Gastroesophageal sphincter (tissue), 4 donors: ENCODE data around the gene PPP2R2B. TPM values are rescaled to one million over a fixed set of nuclear protein-coding genes. Genes with fewer than 3 reads are reported as not detected.

Experiments
- ATAC-seq: fragments of 150-250 bp; one replicate; pipeline ENCODE4 v1.9.1; 2016; ENCODE audit warnings: mild to moderate bottlenecking, moderate library complexity
- H3K27ac ChIP-seq, 4 donors: fragments of 200-600 bp; sonication (generic) in 3 of 4; 1 replicate in 3 of 4; 2 replicates in 1 of 4; pipeline ENCODE4 v1.5.1; 2016 to 2019
- H3K27me3 ChIP-seq: fragments of 200-600 bp; sonication (generic); one replicate; pipeline ENCODE4 v1.5.1; 2019
- H3K36me3 ChIP-seq, 2 donors: fragments of 200-600 bp; sonication (generic); one replicate each; pipeline ENCODE4 v1.5.1; 2019; ENCODE audit warnings: control low read depth in 1 of 2
- H3K4me1 ChIP-seq, 3 donors: fragments of 200-600 bp; sonication (generic); 1 replicate in 2 of 3; 2 replicates in 1 of 3; pipeline ENCODE4 v1.5.1; 2016 to 2019; ENCODE audit warnings: control low read depth in 2 of 3
- H3K4me3 ChIP-seq, 2 donors: fragments of 200-600 bp; sonication (generic); one replicate each; pipeline ENCODE4 v1.5.1; 2019; ENCODE audit warnings: mild to moderate bottlenecking in 1 of 2, moderate library complexity in 1 of 2
- H3K9me3 ChIP-seq, 3 donors: fragments of 200-600 bp; sonication (generic); one replicate each; pipeline ENCODE4 v1.5.1; 2017 to 2019; ENCODE audit warnings: control low read depth in 2 of 3
- EP300 ChIP-seq: sonication (generic); formaldehyde crosslinking; IDR thresholded peaks from one replicate; pipeline ENCODE4 v1.6.1; 2017; ENCODE audit warnings: antibody characterized with exemption, mild to moderate bottlenecking
- POLR2A ChIP-seq, 2 donors: fragments of 450-650 bp; IDR thresholded peaks; one replicate each; pipeline ENCODE4 v1.6.1; 2017; ENCODE audit warnings: antibody characterized with exemption in 2 of 2, mild to moderate bottlenecking in 2 of 2, moderate library complexity in 1 of 2
- POLR2AphosphoS5 ChIP-seq: sonication (generic); formaldehyde crosslinking; IDR thresholded peaks from one replicate; pipeline ENCODE4 v1.6.1; 2017; ENCODE audit warnings: antibody characterized with exemption
- WGBS, 2 donors: methylation state at CpG; one replicate each; pipeline ENCODE4 v1.1.5; 2018; ENCODE audit warnings: low coverage in 1 of 2; 5-methylcytosine and 5-hydroxymethylcytosine counted together
- total RNA-seq, 4 donors: library from RNA; depleted of rRNA; stranded (reverse); fragments of >200 nt; gene quantifications; one replicate each; pipeline ENCODE4 v1.1.0, GENCODE V29; 2016
- TF ChIP-seq, protein P1 (sequence below), 4 experiments: fragments of 200-600 bp in 2 of 4; fragments of 450-650 bp in 2 of 4; sonication (generic) in 1 of 4; IDR thresholded peaks; one replicate each; pipeline ENCODE4 v1.5.1; 2017 to 2019; ENCODE audit warnings: antibody characterized with exemption in 4 of 4, mild to moderate bottlenecking in 2 of 4, moderate library complexity in 2 of 4

Gene PPP2R2B
- total RNA-seq, 4 donors from 2014 or later, result 1.0 to 3.0 (median 2.3) TPM

GRCh38 chr5:146606893-146607292 lies 271.7 kb downstream of the PPP2R2B start:
- 90% methylated on average over 3 to 5 of the region's 11 CpGs for WGBS, 2 donors
- no peak for ATAC-seq

GRCh38 chr5:146600376-146600775 lies 278.2 kb downstream of the PPP2R2B start:
- no peaks in the 10 kb centered on the region for H3K27me3 ChIP-seq
- ATAC-seq, result no peak
- H3K9me3 ChIP-seq, result no peaks in the 10 kb centered on the region
- no peaks in the 10 kb centered on the region for H3K36me3 ChIP-seq
- H3K4me3 ChIP-seq, result no peak overlapping the region
- no peak overlapping the region for H3K27ac ChIP-seq
- H3K4me1 ChIP-seq, result no peaks in the 10 kb centered on the region
- TF ChIP-seq EP300, result no peak
- TF ChIP-seq POLR2AphosphoS5, result no peak
- TF ChIP-seq POLR2A (IDR thresholded peaks at IDR 0.05), result no peak
- TF ChIP-seq, protein P1, sequence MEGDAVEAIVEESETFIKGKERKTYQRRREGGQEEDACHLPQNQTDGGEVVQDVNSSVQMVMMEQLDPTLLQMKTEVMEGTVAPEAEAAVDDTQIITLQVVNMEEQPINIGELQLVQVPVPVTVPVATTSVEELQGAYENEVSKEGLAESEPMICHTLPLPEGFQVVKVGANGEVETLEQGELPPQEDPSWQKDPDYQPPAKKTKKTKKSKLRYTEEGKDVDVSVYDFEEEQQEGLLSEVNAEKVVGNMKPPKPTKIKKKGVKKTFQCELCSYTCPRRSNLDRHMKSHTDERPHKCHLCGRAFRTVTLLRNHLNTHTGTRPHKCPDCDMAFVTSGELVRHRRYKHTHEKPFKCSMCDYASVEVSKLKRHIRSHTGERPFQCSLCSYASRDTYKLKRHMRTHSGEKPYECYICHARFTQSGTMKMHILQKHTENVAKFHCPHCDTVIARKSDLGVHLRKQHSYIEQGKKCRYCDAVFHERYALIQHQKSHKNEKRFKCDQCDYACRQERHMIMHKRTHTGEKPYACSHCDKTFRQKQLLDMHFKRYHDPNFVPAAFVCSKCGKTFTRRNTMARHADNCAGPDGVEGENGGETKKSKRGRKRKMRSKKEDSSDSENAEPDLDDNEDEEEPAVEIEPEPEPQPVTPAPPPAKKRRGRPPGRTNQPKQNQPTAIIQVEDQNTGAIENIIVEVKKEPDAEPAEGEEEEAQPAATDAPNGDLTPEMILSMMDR (IDR thresholded peaks at IDR 0.05), result no peak
- 50 to 87% methylated on average over 1 to 4 of the region's 5 CpGs for WGBS, 2 donors

More at GRCh38 chr5:146606893-146607292, 271.7 kb downstream of the PPP2R2B start:
- TF ChIP-seq EP300 (no peak), POLR2AphosphoS5 (no peak), POLR2A (IDR thresholded peaks at IDR 0.05) (no peak)
- TF ChIP-seq, protein P1 (IDR thresholded peaks at IDR 0.05), result no peak
- no peaks in the 10 kb centered on the region for H3K27me3 ChIP-seq
- no peak overlapping the region for H3K27ac ChIP-seq
- H3K36me3 ChIP-seq, result no peaks in the 10 kb centered on the region
- H3K4me1 ChIP-seq, result no peaks in the 10 kb centered on the region
- no peak overlapping the region for H3K4me3 ChIP-seq
- H3K9me3 ChIP-seq, result no peaks in the 10 kb centered on the region

- Histone ChIP-seq H3K4me1 (no peaks in the 10 kb centered on the region), H3K36me3 (no peaks in the 10 kb centered on the region), H3K9me3 (no peaks in the 10 kb centered on the region), H3K4me3 (no peak overlapping the region), H3K27me3 (no peaks in the 10 kb centered on the region), H3K27ac (no peak overlapping the region)
- TF ChIP-seq, protein P1 (IDR thresholded peaks at IDR 0.05), result no peak
- TF ChIP-seq EP300, result no peak
- no peak for TF ChIP-seq POLR2AphosphoS5
- TF ChIP-seq POLR2A (IDR thresholded peaks at IDR 0.05), result no peak
- no peak for ATAC-seq
- 83 to 92% methylated on average over 1 of the region's 1 CpG for WGBS, 2 donors
These were observed 279.3 kb downstream of the PPP2R2B start for GRCh38 chr5:146599261-146599660.

DNA sequence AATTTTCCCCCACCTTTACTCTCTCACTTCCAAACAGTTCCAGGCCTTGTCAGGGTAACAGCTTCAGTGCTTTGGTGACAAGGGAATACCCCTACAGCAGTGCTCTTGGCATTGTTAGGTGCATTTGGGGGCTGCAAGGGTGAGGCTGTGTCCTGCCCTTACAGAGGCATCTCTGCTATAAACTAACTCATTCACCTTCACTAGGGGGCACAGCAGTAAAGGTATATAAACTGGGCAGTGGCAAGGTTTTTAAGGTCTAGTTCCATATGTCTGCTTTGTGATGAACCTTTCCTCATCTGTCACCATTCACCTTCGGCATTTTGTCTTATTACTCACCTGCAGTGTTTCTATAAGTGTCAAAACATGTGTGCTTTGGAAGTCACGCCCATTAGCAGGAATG lies 283.5 kb downstream of the PPP2R2B start:
- H3K27me3 ChIP-seq, result no peaks in the 10 kb centered on the region
- no peaks in the 10 kb centered on the region for H3K9me3 ChIP-seq
- 50 to 63% methylated on average over 1 to 2 of the region's 2 CpGs for WGBS, 2 donors
- H3K27ac ChIP-seq, result no peak overlapping the region
- TF ChIP-seq EP300 (no peak), POLR2AphosphoS5 (no peak), POLR2A (IDR thresholded peaks at IDR 0.05) (no peak)
- TF ChIP-seq, protein P1 (IDR thresholded peaks at IDR 0.05), result no peak
- no peaks in the 10 kb centered on the region for H3K4me1 ChIP-seq
- ATAC-seq, result no peak
- H3K36me3 ChIP-seq, result no peaks in the 10 kb centered on the region
- no peak overlapping the region for H3K4me3 ChIP-seq

DNA sequence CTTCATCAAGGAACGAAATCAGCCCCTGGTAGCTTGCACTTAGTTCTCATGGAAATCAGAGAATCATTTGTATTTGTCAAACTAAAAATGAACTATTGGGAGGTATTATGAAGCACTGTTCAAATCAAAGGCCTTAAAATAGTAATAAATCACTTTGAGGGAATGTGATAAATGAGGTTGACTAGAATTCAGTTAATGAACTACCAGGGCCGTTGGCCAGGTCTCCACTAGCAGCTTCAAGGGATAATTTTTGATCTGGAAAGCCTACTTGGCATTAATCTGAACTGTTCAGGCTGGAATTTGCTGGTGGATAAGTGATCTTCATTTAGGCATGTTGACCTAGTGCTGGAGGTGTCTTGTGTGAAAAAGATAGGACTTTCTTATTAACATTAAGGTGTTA lies 286.2 kb downstream of the PPP2R2B start:
- Histone ChIP-seq H3K4me3 (no peak overlapping the region), H3K9me3 (no peaks in the 10 kb centered on the region), H3K27ac (no peak overlapping the region), H3K4me1 (no peaks in the 10 kb centered on the region), H3K27me3 (no peaks in the 10 kb centered on the region), H3K36me3 (no peaks in the 10 kb centered on the region)
- no peak for ATAC-seq
- no peak for TF ChIP-seq POLR2A (IDR thresholded peaks at IDR 0.05)
- TF ChIP-seq POLR2AphosphoS5, result no peak
- no peak for TF ChIP-seq EP300
- 60 to 76% methylated on average over 2 of the region's 2 CpGs for WGBS, 2 donors
